ENCODE results near the gene ERI3. TPM values are rescaled to one million over a fixed set of nuclear protein-coding genes. Genes with fewer than 3 reads are reported as not detected.
A peak's percentile ranks its signal among the peaks of the same experiment; 100 is the strongest.

The ERI3 gene
- total RNA-seq, 1 donor, result 47.9 TPM

DNA sequence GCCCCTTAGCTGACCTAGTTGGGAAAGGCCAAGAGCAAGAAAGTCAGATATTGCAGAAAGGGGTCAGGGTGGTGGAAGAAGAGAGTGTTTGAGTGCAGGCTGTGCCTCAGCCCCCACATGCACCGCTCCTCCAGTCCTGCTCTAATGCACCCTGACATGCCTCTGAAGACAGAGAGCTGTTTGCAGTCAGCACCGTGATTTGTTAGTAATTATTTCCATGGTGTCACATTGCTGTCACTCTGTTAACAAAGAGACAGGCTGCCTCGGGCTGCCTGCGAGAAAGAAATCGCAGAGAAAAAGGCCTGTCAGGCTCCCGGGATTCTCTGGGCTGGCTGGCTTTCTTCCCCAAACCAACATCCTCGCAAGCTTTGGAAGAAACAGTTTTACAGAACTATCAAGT lies 58.3 kb downstream of the ERI3 start:
- DNase-seq (ENCODE audit: low read depth), result no peak
- TF ChIP-seq, protein P1, sequence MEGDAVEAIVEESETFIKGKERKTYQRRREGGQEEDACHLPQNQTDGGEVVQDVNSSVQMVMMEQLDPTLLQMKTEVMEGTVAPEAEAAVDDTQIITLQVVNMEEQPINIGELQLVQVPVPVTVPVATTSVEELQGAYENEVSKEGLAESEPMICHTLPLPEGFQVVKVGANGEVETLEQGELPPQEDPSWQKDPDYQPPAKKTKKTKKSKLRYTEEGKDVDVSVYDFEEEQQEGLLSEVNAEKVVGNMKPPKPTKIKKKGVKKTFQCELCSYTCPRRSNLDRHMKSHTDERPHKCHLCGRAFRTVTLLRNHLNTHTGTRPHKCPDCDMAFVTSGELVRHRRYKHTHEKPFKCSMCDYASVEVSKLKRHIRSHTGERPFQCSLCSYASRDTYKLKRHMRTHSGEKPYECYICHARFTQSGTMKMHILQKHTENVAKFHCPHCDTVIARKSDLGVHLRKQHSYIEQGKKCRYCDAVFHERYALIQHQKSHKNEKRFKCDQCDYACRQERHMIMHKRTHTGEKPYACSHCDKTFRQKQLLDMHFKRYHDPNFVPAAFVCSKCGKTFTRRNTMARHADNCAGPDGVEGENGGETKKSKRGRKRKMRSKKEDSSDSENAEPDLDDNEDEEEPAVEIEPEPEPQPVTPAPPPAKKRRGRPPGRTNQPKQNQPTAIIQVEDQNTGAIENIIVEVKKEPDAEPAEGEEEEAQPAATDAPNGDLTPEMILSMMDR (IDR thresholded peaks at IDR 0.05; ENCODE audit: insufficient read depth, low read depth, low read length), result no peak
- H3K4me3 ChIP-seq (ENCODE audit: low read depth, low read length), result no peak overlapping the region

DNA sequence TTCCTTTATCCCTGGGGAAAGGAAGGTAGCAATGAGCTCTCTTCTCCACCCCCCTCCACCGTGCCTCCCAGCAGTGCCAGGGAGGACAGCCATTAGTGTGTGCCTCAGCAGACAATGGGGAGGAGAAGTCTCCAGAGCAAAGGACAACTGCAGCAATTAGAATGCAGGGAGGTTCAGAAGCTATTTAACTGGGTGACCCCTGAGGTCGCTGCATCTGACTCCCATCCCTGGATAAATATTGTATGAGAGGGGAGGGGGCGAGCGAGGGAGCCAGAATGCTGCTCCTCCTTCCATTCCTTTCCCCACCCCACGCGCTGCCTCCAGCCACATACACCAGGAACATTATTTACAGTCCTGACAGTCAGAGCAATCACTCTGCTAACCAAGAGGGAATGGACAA lies 59.0 kb downstream of the ERI3 start:
- TF ChIP-seq, protein P1 (IDR thresholded peaks at IDR 0.05; ENCODE audit: insufficient read depth, low read depth, low read length), result no peak
- no peak overlapping the region for H3K4me3 ChIP-seq (ENCODE audit: low read depth, low read length)
- DNase-seq (ENCODE audit: low read depth), result no peak

DNA sequence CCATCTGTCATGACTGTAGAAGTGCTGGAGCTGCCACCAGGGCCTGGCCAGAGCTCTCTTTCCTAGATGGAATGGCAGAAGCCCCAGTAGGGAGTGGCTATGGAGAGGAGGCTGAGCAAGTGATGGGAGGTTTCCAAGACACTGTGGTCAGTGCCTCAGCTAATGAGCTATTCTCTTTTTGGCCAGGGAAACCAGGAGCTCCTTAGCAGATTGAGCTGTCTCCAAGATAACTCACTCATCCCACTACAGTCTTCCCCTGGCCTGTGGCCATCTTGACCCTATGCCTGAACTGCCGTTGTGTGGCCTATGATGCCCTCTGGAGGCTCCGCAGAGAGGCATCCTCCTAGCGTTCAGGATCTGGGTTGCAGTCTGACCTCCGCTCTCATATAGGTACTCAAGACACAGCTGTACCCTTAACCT lies 60.5 kb downstream of the ERI3 start:
- TF ChIP-seq, protein P1 (IDR thresholded peaks at IDR 0.05; ENCODE audit: insufficient read depth, low read depth, low read length), result peak; percentile 59
- peak; percentile 44 for DNase-seq (ENCODE audit: low read depth)

DNA sequence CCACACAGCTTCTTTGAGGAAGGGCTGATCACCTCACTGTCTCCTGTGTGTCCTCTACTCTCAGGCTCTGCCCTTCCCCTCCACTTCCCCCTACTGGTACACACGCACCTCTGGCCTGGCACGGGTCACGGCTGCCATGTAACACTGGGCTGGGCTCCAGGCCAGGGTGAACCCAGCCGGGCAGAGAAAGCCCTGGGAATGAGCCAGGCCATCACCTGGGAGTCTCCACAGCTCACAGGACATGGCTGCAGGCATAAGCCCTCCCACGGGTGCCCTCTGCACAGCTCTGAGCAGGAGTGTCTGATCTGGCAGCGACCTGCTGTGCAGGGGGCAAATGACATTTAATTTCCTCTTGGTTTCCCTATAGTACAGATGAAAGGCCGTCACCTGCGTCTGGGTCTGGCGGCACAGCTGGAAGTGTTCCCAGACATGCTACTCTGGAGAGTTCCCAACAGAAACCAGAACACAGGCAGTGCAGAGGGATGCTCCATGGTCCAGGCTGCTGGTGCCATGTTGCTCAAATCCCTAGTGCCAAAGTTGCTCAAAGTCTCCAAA lies 61.2 kb downstream of the ERI3 start:
- no peak overlapping the region for H3K4me3 ChIP-seq (ENCODE audit: low read depth, low read length)
- TF ChIP-seq, protein P1 (IDR thresholded peaks at IDR 0.05; ENCODE audit: insufficient read depth, low read depth, low read length), result no peak
- no peak for DNase-seq (ENCODE audit: low read depth)

More for the DNA sequence above, 60.5 kb downstream of the ERI3 start:
- no peak overlapping the region for H3K4me3 ChIP-seq (ENCODE audit: low read depth, low read length)

DNA sequence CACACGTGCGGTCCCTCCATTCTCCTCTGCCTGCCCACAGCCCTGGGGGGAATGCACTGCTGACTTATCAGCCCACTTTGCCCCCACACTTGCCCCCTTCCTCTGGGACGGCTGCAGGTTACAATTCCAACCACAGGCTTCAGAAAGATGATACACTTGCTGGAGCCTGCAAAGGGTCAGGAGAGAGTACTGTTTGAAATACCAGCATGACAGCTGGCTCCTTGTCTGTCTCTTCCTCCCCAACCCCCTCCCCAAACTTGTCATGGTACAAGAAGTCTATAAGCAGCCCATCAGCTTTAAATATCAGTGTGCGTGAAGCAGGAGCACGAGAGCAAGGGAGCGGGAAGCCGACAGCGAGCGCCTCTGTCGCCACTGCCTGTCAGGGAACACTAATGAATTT lies 62.4 kb downstream of the ERI3 start:
- DNase-seq (ENCODE audit: low read depth), result no peak
- no peak overlapping the region for H3K4me3 ChIP-seq (ENCODE audit: low read depth, low read length)
- TF ChIP-seq, protein P1 (IDR thresholded peaks at IDR 0.05; ENCODE audit: insufficient read depth, low read depth, low read length), result no peak

DNA sequence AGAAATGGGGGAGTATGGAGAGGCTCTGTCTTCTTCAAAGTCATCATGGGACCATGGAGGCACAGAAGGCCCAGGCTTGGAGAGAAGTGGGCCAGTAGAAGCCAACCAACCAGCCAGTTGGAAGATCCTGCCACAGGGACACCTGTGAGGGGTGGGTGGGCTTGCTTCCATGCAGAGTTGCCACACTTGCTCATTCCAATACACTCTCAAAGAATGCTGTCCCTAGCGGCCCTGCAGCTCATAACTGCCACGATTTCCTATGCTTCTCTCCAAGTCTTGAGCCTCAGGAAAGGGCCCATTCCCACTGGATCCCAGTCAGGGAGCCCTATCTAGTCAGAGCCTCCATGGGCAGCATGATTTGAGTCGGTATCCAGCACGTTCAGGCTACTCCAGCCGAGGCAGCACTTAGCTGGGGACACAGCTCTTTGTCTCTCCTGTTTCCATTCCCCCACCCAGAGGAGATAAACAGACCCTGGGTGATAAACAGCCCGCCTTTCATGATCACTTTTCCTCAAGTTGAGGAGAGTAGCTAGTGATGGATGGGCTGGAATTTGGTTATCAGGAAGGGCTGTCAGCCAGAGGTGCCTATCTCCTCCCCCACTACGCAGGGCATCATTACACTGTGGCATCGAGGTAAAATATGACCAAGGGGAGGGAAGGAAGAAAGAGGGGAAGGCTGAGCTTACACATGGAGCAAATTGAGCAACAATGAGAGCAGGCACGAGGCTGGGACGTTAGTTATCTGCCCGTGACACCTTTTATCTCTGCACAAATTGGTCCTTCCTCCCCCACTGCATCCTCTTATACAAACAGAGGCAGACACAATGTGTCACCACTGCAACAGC lies 64.6 kb downstream of the ERI3 start:
- DNase-seq (ENCODE audit: low read depth), result no peak
- TF ChIP-seq, protein P1 (IDR thresholded peaks at IDR 0.05; ENCODE audit: insufficient read depth, low read depth, low read length), result no peak
- no peak overlapping the region for H3K4me3 ChIP-seq (ENCODE audit: low read depth, low read length)
